ENCODE measurements around the gene ZNF396.

DNA sequence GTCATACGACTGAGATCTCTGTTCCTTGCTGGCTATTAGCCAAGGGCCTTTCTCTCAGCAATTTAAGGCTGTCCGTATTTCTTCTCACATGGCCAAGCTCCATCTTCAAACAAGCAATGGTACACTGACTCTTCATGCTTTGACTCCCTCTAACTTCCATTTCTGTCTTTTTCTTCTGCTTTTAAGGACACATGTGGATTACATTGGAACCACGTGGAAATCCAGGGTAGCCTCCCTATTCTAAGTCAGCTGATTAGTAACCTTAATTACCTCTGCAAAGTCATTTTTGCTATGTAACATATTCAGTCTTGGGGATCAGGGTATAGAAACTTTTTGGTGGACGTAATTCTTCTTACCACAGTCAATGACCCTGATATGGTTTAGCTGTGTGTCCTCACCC is 41.5 kb upstream of the ZNF396 start:
- TF ChIP-seq, protein P1, sequence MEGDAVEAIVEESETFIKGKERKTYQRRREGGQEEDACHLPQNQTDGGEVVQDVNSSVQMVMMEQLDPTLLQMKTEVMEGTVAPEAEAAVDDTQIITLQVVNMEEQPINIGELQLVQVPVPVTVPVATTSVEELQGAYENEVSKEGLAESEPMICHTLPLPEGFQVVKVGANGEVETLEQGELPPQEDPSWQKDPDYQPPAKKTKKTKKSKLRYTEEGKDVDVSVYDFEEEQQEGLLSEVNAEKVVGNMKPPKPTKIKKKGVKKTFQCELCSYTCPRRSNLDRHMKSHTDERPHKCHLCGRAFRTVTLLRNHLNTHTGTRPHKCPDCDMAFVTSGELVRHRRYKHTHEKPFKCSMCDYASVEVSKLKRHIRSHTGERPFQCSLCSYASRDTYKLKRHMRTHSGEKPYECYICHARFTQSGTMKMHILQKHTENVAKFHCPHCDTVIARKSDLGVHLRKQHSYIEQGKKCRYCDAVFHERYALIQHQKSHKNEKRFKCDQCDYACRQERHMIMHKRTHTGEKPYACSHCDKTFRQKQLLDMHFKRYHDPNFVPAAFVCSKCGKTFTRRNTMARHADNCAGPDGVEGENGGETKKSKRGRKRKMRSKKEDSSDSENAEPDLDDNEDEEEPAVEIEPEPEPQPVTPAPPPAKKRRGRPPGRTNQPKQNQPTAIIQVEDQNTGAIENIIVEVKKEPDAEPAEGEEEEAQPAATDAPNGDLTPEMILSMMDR (IDR thresholded peaks at IDR 0.05): no peak
- TF ChIP-seq POLR2A (IDR thresholded peaks at IDR 0.05): no peak
